ENCODE data around the gene ACTL10. TPM values are rescaled to one million over a fixed set of nuclear protein-coding genes. Genes with fewer than 3 reads are reported as not detected.

Gene ACTL10
- total and polyA plus RNA-seq, 8 donors: 0.30 to 2.3 (median 0.56) TPM

- no peaks in the 10 kb centered on the region for H3K27me3 ChIP-seq
- no peaks in the 10 kb centered on the region for H3K9me3 ChIP-seq
- no peak overlapping the region for H3K27ac ChIP-seq
- H3K4me3 ChIP-seq: no peak overlapping the region
- peaks cover 5 to 17% of the 10 kb centered on the region in 2 donors for H3K4me1 ChIP-seq
- TF ChIP-seq CTCF (IDR thresholded peaks at IDR 0.05): no peak
- H3K36me3 ChIP-seq: peaks cover 0 to 32% of the 10 kb centered on the region in 2 donors
- DNase-seq: peak in 1 of 4 donors; percentile 75
- intact Hi-C loops (cut with DNase I): no loop called here
- ATAC-seq: no peak
Observed at GRCh38 chr20:33659341-33660034, 7.3 kb upstream of the ACTL10 start.

- intact Hi-C loops (cut with DNase I): no loop called here
Observed at GRCh38 chr20:33660035-33660684, 6.6 kb upstream of the ACTL10 start.

GRCh38 chr20:33660685-33661058 is 6.1 kb upstream of the ACTL10 start:
- TF ChIP-seq CTCF (IDR thresholded peaks at IDR 0.05): no peak
- no peak for ATAC-seq

More at GRCh38 chr20:33660035-33660684, 6.6 kb upstream of the ACTL10 start:
- Histone ChIP-seq H3K36me3 (peaks cover 0 to 32% of the 10 kb centered on the region in 2 donors), H3K27me3 (no peaks in the 10 kb centered on the region), H3K27ac (no peak overlapping the region), H3K4me3 (no peak overlapping the region), H3K4me1 (peaks cover 5 to 22% of the 10 kb centered on the region in 2 donors), H3K9me3 (no peaks in the 10 kb centered on the region)
- ATAC-seq: no peak
- no peak for TF ChIP-seq CTCF (IDR thresholded peaks at IDR 0.05)
- peak in 1 of 4 donors; percentile 68 for DNase-seq

GRCh38 chr20:33662172-33662571 is 4.6 kb upstream of the ACTL10 start, which contains the start of gene C20orf144:
Gene C20orf144 (plus strand): TSS chr20:33662327. CDS start chr20:33662346, 19 bp downstream.
- H3K9me3 ChIP-seq: no peaks in the 10 kb centered on the region
- intact Hi-C loops (cut with DNase I): no loop called here
- no peaks in the 10 kb centered on the region for H3K27me3 ChIP-seq
- H3K4me3 ChIP-seq: peak within 1 kb of the TSS; percentile 67 to 74
- H3K4me1 ChIP-seq: peaks cover 11 to 37% of the 10 kb centered on the region in 2 donors
- no peak for ATAC-seq
- peak within 1 kb of the TSS; percentile 77 to 85 for H3K27ac ChIP-seq
- no peak for TF ChIP-seq CTCF (IDR thresholded peaks at IDR 0.05)
- H3K36me3 ChIP-seq: peaks cover 0 to 25% of the 10 kb centered on the region in 2 donors
- peak in 1 of 4 donors; percentile 59 for DNase-seq

More at GRCh38 chr20:33660685-33661058, 6.1 kb upstream of the ACTL10 start:
- Histone ChIP-seq H3K27ac (no peak overlapping the region), H3K36me3 (peaks cover 0 to 32% of the 10 kb centered on the region in 2 donors), H3K4me3 (no peak overlapping the region), H3K9me3 (no peaks in the 10 kb centered on the region), H3K27me3 (no peaks in the 10 kb centered on the region), H3K4me1 (peaks cover 5 to 26% of the 10 kb centered on the region in 2 donors)
- intact Hi-C loops (cut with DNase I): no loop called here
- DNase-seq: peak in 1 of 4 donors; percentile 43

Data from left lung (tissue), 10 donors.